Astrocyte (in vitro differentiated cells and primary cell): ENCODE data around the gene GMDS.

Experiments used
- EZH2 ChIP-seq: IDR thresholded peaks from 2 replicates; pipeline ENCODE4 v1.6.1; 2012; ENCODE audit warnings: mild to moderate bottlenecking, low read length, inconsistent platforms; ENCODE audit not compliant: insufficient read depth
- TF ChIP-seq, protein P1 (sequence below): IDR thresholded peaks from 2 replicates; pipeline ENCODE4 v1.5.1; 2011; ENCODE audit warnings: low read depth, mild to moderate bottlenecking, inconsistent platforms, low read length, moderate library complexity; ENCODE audit not compliant: insufficient read depth

DNA sequence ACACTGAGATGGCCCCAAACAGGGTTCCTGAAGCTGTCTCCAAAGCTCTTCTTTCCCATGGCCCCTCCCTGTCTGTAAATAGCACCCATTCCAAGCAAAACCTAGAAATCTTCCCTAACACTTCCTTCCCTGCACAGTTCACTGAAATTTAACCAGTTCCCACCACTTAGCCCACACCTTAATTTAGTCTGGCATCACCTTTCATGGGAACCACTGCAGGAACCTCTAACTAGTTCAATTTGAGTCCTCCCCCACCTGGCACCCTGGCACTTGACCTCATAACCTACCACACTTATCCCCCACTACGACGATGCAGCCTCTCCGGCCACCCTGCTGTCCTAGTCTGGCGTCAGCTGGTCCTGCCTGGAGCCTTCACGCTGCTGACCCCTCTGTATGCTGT lies 278.7 kb downstream of the GMDS start:
- TF ChIP-seq, protein P1, sequence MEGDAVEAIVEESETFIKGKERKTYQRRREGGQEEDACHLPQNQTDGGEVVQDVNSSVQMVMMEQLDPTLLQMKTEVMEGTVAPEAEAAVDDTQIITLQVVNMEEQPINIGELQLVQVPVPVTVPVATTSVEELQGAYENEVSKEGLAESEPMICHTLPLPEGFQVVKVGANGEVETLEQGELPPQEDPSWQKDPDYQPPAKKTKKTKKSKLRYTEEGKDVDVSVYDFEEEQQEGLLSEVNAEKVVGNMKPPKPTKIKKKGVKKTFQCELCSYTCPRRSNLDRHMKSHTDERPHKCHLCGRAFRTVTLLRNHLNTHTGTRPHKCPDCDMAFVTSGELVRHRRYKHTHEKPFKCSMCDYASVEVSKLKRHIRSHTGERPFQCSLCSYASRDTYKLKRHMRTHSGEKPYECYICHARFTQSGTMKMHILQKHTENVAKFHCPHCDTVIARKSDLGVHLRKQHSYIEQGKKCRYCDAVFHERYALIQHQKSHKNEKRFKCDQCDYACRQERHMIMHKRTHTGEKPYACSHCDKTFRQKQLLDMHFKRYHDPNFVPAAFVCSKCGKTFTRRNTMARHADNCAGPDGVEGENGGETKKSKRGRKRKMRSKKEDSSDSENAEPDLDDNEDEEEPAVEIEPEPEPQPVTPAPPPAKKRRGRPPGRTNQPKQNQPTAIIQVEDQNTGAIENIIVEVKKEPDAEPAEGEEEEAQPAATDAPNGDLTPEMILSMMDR: no peak
- no peak for TF ChIP-seq EZH2
